Mononuclear cell (primary cell): ENCODE measurements around the gene HCN2. TPM values are rescaled to one million over a fixed set of nuclear protein-coding genes. Genes with fewer than 3 reads are reported as not detected.

ENCODE experiments used
- H3K27me3 ChIP-seq: 2 replicates; pipeline ENCODE4 v1.6.0; 2011; ENCODE audit warnings: low read length, control low read depth; ENCODE audit not compliant: insufficient read depth
- H3K4me1 ChIP-seq: 2 replicates; pipeline ENCODE4 v1.5.1; 2011; ENCODE audit warnings: mild to moderate bottlenecking, low read length, control low read depth; ENCODE audit not compliant: insufficient read depth
- H3K4me3 ChIP-seq: 2 replicates; pipeline ENCODE4 v1.5.1; 2011; ENCODE audit warnings: mild to moderate bottlenecking, low read length, moderate library complexity
- H3K9me3 ChIP-seq: 2 replicates; pipeline ENCODE4 v1.5.1; 2011; ENCODE audit warnings: low read depth, mild to moderate bottlenecking, control low read depth, low read length
- total RNA-seq: library from RNA; depleted of rRNA; stranded (reverse); fragments of >200 nt; gene quantifications from one replicate; pipeline ENCODE4 v1.2.3, GENCODE V29; 2012

Gene HCN2
- total RNA-seq, 1 donor, result 0.21 TPM

- Histone ChIP-seq H3K4me1 (peaks cover 68% of the 10 kb centered on the region), H3K27me3 (no peaks in the 10 kb centered on the region), H3K4me3 (peak overlapping the region; percentile 32), H3K9me3 (no peaks in the 10 kb centered on the region)
These were observed 74.0 kb downstream of the HCN2 start for GRCh38 chr19:663682-664117.

GRCh38 chr19:664913-665443 is 75.3 kb downstream of the HCN2 start:
- H3K4me3 ChIP-seq, result no peak overlapping the region
- no peaks in the 10 kb centered on the region for H3K27me3 ChIP-seq
- H3K9me3 ChIP-seq, result no peaks in the 10 kb centered on the region
- peaks cover 60% of the 10 kb centered on the region for H3K4me1 ChIP-seq

Other genes with a start within 250 kb of the HCN2 start
- 4.3 TPM for gene MIER2, start 245.1 kb upstream of the HCN2 start, total RNA-seq
- not detected for gene C2CD4C, start 180.7 kb upstream of the HCN2 start, total RNA-seq
- gene SHC2, start 128.8 kb upstream of the HCN2 start, total RNA-seq, result 0.42 TPM
- not detected for gene MADCAM1, start 93.4 kb upstream of the HCN2 start, total RNA-seq
- gene TPGS1, start 82.4 kb upstream of the HCN2 start, total RNA-seq, result 29.6 TPM
- 20.5 TPM for gene CDC34, start 58.1 kb upstream of the HCN2 start, total RNA-seq
- gene GZMM, start 45.8 kb upstream of the HCN2 start, total RNA-seq, result 63.7 TPM
- 94.2 TPM for gene BSG, start 17.3 kb upstream of the HCN2 start, total RNA-seq
- gene POLRMT, start 43.7 kb downstream of the HCN2 start, total RNA-seq, result 16.8 TPM
- gene FGF22, start 50.0 kb downstream of the HCN2 start, total RNA-seq, result 0.10 TPM
- gene RNF126, start 73.3 kb downstream of the HCN2 start, total RNA-seq, result 80.6 TPM
- 0.73 TPM for gene FSTL3, start 86.5 kb downstream of the HCN2 start, total RNA-seq
- 5.4 TPM for gene PRSS57, start 105.6 kb downstream of the HCN2 start, total RNA-seq
- not detected for gene PALM, start 119.1 kb downstream of the HCN2 start, total RNA-seq
- gene MISP, start 161.2 kb downstream of the HCN2 start, total RNA-seq, result not detected
- gene PTBP1, start 207.6 kb downstream of the HCN2 start, total RNA-seq, result 109 TPM
- not detected for gene PLPPR3, start 232.1 kb downstream of the HCN2 start, total RNA-seq
- gene AZU1, start 238.0 kb downstream of the HCN2 start, total RNA-seq, result 0.31 TPM